ENCODE data around the gene AKR1C1. TPM values are rescaled to one million over a fixed set of nuclear protein-coding genes. Genes with fewer than 3 reads are reported as not detected.

The AKR1C1 gene
- total RNA-seq, 1 experiment from 2014 or later, result 1.9 TPM

DNA sequence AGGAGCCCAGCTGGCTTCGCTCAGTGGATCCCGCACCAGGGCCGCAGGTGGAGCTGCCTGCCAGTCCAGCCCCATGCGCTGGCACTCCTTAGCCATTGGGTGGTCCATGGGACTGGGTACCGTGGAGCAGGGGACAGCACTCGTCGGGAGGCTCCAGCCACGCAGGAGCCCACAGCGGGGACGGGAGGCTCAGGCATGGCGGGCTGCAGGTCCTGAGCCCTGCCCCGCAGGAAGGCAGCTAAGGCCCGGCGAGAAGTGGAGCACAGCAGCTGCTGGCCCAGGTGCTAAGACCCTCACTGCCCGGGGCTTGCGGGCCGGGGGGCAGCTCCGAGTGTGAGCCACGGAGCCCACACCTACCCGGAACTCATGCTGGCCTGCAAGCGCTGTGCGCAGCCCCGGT, 25.9 kb upstream of the AKR1C1 start:
- Histone ChIP-seq H3K27ac (ENCODE audit: insufficient read length, low read depth, low read length) (no peak overlapping the region), H2AFZ (ENCODE audit: low read length) (no peak overlapping the region), H3K79me1 (ENCODE audit: insufficient read depth, low read depth, low read length, poor library complexity, severe bottlenecking) (no peaks in the 10 kb centered on the region), H3K56ac (ENCODE audit: insufficient read length, low read depth, low read length) (no peak overlapping the region), H3K14ac (ENCODE audit: insufficient read depth, low read length) (no peak overlapping the region), H3K23ac (ENCODE audit: insufficient read length, low read depth, low read length) (no peak overlapping the region), H4K5ac (ENCODE audit: insufficient read length, low read depth, low read length) (no peak overlapping the region), H3K18ac (ENCODE audit: insufficient read length, low read depth, low read length) (no peak overlapping the region), H3K9ac (ENCODE audit: extremely low read depth, insufficient read length, low read length) (no peak overlapping the region), H3K27me3 (ENCODE audit: insufficient read depth, low read length) (no peaks in the 10 kb centered on the region), H2BK20ac (ENCODE audit: low read depth, low read length, poor library complexity, severe bottlenecking) (no peak overlapping the region), H4K20me1 (ENCODE audit: control insufficient read depth, insufficient read depth, insufficient read length) (no peaks in the 10 kb centered on the region), H2BK12ac (ENCODE audit: insufficient read length, low read depth, low read length) (no peak overlapping the region), H3K9me3 (ENCODE audit: control insufficient read depth, low read depth, low read length) (no peaks in the 10 kb centered on the region), H2AK5ac (ENCODE audit: insufficient read length, low read length) (no peak overlapping the region), H4K91ac (ENCODE audit: insufficient read length, low read depth, low read length) (no peak overlapping the region), H4K8ac (replicated peaks; ENCODE audit: insufficient read length, low read depth, low read length) (no peak overlapping the region), H3K4me2 (ENCODE audit: insufficient read depth, insufficient read length, low read length) (no peak overlapping the region), H2BK15ac (ENCODE audit: low read depth, low read length) (no peak overlapping the region), H3T11ph (ENCODE audit: low read length) (no peak overlapping the region), H3K4ac (ENCODE audit: low read depth, low read length) (no peak overlapping the region), H2BK5ac (ENCODE audit: insufficient read length, low read length) (no peak overlapping the region), H3K79me2 (ENCODE audit: insufficient read depth, low read length) (no peaks in the 10 kb centered on the region), H3K4me1 (ENCODE audit: insufficient read depth, low read length) (no peaks in the 10 kb centered on the region), H2BK120ac (ENCODE audit: low read depth, low read length, poor library complexity, severe bottlenecking) (no peak overlapping the region), H3K23me2 (ENCODE audit: insufficient read length, low read depth, low read length, poor library complexity, severe bottlenecking) (no peaks in the 10 kb centered on the region)
- Mint-ChIP-seq H3K9me3 (peaks cover 22 to 59% of the 10 kb centered on the region in 2 experiments), H3K27ac (no peak overlapping the region), H3K4me3 (no peak overlapping the region), H3K36me3 (ENCODE audit: insufficient read depth in 1 of 3, low read depth in 3 of 3) (peaks cover 3 to 23% (median 8%) of the 10 kb centered on the region in 3 experiments; a peak in 6 of 7 replicates), H3K27me3 (ENCODE audit: low read depth) (peaks cover 4% of the 10 kb centered on the region; the same call in 1 of the 2 replicates), H3K4me1 (peaks cover 0 to 4% of the 10 kb centered on the region in 2 experiments; a peak in 2 of 4 replicates)
- no peak for DNase-seq
- WGBS (ENCODE audit: extremely low coverage, insufficient read length, low lambda C conversion rate), result no CpG with 5 or more reads among the region's 23 CpGs
- TF ChIP-seq, protein P1, sequence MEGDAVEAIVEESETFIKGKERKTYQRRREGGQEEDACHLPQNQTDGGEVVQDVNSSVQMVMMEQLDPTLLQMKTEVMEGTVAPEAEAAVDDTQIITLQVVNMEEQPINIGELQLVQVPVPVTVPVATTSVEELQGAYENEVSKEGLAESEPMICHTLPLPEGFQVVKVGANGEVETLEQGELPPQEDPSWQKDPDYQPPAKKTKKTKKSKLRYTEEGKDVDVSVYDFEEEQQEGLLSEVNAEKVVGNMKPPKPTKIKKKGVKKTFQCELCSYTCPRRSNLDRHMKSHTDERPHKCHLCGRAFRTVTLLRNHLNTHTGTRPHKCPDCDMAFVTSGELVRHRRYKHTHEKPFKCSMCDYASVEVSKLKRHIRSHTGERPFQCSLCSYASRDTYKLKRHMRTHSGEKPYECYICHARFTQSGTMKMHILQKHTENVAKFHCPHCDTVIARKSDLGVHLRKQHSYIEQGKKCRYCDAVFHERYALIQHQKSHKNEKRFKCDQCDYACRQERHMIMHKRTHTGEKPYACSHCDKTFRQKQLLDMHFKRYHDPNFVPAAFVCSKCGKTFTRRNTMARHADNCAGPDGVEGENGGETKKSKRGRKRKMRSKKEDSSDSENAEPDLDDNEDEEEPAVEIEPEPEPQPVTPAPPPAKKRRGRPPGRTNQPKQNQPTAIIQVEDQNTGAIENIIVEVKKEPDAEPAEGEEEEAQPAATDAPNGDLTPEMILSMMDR (conservative IDR thresholded peaks at IDR 0.05), result no peak

All from H9 (cell line).